CD4-positive, alpha-beta T cell treated with Interleukin-6 for 4 hours (primary cell): ENCODE measurements around the gene EID1.
"Not testable (repeated sequence)": the region's sequence is repeated elsewhere in the genome, so short reads cannot be mapped to it uniquely, and the experiment has no call there.

Source experiments
- DNase-seq: peaks from one replicate; pipeline ENCODE4 v3.0.0-alpha.2; 2020; ENCODE audit warnings: mixed read lengths

The EID1 gene

GRCh38 chr15:48871542-48871941, 6.4 kb upstream of the EID1 start:
- DNase-seq: no peak

GRCh38 chr15:48872632-48873031, 5.3 kb upstream of the EID1 start:
- DNase-seq: no peak

- no peak for DNase-seq
These were observed 2.5 kb upstream of the EID1 start for GRCh38 chr15:48875241-48875960.

- DNase-seq: no peak
These were observed 1.9 kb upstream of the EID1 start for GRCh38 chr15:48876057-48876456.

GRCh38 chr15:48880070-48880634, 2.2 kb downstream of the EID1 start:
- no peak for DNase-seq

- DNase-seq: no peak
These were observed 5.8 kb downstream of the EID1 start for GRCh38 chr15:48883699-48884098.

DNA sequence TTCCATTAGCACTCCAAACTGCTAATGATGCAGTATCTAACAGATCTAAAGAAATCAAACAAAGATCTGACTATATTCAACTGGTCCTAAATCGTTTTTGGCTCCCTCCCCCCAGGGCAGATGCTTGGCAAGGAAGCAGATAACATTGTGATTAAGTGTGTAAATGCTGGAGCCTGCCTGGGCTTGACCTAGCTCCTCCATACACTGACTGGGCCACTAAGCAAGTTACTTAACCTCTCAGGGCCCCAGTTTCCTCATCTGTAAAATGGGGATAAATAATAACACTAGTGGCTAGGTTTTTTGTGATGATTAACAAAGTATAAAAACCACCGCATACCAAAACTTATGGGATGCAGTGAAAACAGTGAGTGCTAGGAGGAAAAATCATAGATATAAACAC, 9.2 kb downstream of the EID1 start:
- no peak for DNase-seq

- no peak for DNase-seq
These were observed 10.3 kb downstream of the EID1 start for GRCh38 chr15:48888191-48888590.

DNA sequence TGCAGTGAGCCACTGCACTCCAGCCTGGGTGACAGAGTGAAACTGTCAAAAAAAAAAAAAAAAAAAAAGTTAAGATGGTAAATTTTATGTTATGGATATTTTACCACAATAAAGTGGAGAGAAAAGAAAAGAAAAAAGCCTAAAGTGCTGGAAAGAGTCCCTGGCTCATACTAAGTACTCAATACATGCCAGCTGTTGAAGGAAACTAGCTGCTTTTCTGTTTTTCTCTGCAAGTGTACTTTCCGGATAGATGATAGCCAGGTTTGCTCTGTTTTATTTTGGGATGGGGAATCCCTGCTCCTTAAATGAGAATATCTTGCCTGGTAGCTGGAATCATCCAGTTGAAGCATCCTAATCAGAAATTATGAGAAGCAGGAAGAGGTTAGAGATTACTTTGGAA, 10.9 kb downstream of the EID1 start:
- DNase-seq: no peak

- no peak for DNase-seq
These were observed 12.0 kb downstream of the EID1 start for GRCh38 chr15:48889925-48890324.

DNA sequence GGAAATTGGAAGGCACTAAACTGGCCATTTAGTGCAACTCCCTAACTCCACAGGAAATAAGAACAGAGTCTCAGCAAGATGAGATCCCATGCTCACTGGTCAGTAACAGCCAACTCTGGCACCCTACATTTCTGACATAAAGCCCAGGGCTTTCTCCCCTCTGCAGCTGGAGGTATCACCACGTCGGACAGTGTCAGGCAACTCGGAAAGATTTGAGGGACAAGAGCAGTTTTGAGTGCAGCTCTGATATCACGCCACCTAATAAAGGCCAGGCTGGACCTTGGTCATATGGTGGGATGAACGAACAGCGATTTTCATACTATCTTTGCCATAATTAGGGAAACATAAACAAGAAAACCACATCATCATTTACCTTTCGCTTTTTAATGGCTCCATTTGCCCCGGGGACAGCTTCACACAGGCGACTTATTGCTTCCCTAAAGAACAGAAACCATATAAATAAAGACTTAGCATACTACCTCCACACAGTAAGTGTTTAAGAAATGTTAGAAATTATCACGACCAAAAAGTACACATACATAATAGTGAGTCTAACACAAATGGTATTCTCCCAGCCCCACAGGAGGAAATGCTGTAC, 12.5 kb downstream of the EID1 start:
- no peak for DNase-seq

DNA sequence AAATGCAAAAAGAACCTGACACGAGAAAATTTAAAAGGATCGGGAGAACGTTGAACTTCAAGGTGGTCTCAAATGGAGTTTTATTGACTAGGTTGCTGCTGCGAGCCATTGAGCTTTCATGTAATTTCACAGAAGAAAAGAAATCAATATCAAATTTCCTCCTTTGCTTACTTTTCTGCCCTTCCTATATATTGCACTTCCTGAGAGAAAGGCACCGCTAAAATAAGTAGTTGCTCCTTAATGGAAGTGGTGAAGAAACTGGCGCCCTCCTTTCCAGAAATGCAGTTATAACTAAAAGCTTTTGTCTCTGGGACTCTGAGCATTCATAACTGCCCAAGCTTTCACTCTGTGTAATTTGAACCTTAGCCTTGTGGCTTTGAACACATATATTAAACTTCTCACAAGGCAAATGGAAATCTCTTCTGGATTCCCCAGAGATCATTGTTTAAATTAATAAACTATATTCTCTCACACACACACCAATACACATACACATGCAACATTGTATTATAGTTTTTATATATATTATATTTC, 13.4 kb downstream of the EID1 start:
- no peak for DNase-seq

- no peak for DNase-seq
These were observed 15.4 kb downstream of the EID1 start for GRCh38 chr15:48893311-48893710.

- DNase-seq: no peak
These were observed 19.2 kb downstream of the EID1 start for GRCh38 chr15:48896869-48897814.

- no peak for DNase-seq
These were observed 20.1 kb downstream of the EID1 start for GRCh38 chr15:48898032-48898431.

DNA sequence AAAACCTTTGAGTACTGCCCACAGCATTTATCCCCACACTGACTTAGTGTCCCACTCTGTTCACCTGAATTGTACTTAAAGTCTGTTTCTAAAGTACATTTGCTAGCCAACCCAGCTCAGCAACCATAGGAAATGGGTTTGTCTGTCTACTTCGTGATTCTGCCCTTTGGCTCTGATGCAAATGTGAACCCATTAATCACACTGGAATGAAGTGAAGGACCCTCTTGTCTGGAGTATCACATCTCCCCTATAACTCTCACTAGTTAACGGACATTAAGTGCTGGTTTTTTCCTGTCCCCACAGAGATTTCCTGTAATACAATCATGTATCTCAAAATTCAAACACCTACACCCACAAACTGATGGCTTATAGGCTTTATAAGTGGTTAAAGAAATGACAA, 20.5 kb downstream of the EID1 start:
- DNase-seq: no peak

DNA sequence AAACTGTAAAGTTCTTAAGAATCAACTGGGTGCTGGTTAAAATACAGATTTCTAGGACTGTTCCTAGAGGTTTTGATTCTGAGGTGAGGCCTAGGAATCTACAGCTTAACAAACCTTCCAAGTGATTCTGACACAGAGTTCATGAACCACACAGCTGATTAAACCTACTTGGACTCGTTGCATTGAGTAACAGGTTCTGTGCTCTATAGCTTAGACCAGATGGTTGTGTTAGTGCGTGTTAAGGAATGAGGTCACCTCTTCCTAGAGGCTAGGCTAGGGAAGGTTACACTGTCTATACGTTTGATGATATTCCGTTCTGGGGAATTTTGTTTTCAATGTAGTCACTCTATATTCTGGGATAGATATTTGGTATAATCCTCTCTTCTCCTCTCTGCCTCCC, 21.9 kb downstream of the EID1 start:
- no peak for DNase-seq

DNA sequence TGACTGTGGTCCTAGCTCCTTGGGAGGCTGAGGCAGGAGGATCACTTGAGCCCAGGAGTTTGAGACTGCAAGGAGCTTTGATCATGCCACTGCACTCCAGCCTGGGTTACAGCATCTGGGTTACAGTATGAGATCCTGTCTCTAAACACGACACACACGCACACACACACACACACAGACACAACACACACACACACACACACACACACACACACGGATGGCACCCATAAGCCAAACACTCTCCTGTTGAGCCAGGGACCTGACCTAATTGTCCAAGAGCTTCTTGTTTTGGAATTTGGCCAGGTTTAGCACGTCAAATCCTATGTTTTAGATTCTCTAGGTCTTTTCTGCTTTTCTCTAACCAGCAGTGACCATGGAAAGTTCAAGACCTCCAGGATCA, 26.8 kb downstream of the EID1 start:
- DNase-seq: no peak

- no peak for DNase-seq
These were observed 27.3 kb downstream of the EID1 start for GRCh38 chr15:48905216-48905615.

- no peak for DNase-seq
These were observed 27.9 kb downstream of the EID1 start for GRCh38 chr15:48905847-48906246.

DNA sequence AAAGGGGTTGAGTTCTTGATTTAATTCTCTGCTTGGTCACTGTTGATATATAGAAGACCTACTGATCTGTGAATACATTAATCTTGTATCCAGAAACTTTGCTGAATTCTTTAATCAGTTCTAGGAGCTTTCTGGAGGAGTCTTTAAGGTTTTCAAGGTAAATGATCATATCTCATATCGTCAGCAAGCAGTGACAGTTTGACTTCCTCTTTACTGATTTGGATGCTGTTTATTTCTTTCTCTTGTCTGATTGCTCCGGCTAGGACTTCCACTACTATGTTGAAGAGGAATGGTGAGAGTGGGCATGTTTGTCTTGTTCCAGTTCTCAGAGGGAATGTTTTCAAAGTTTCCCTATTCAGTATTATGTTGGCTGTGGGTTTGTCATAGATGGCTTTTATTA, 31.4 kb downstream of the EID1 start:
- DNase-seq: not testable (repeated sequence)

- not testable (repeated sequence) for DNase-seq
These were observed 32.6 kb downstream of the EID1 start for GRCh38 chr15:48910554-48910953.

DNA sequence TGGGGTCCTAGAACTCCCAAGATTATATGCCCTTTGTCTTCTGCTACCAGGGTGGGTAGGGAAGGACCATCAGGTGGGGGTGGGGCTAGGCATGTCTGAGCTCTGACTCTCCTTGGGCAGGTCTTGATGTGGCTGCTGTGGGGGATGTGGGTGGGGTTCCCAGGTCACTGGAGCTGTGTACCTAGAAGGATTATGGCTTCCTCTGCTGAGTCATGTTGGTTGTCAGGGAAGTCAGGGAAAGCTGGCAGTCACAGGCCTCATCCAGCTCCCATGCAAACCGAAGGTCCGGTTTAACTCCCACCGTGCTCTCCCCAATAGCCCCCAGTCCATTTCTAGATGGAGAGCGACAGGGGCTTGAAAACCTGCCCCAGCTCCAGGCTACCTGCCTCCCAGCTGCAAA, 35.2 kb downstream of the EID1 start:
- no peak for DNase-seq
